ENCODE measurements around the gene HECTD1. TPM values are rescaled to one million over a fixed set of nuclear protein-coding genes. Genes with fewer than 3 reads are reported as not detected.
"Not testable (repeated sequence)": the region's sequence is repeated elsewhere in the genome, so short reads cannot be mapped to it uniquely, and the experiment has no call there.

The HECTD1 gene
- total RNA-seq, 6 donors from 2014 or later, result 118 to 326 (median 164) TPM

GRCh38 chr14:31194661-31195060, 12.9 kb downstream of the HECTD1 start:
- Histone ChIP-seq H3K9me3 (no peaks in the 10 kb centered on the region), H3K4me1 (peaks cover 23 to 50% (median 30%) of the 10 kb centered on the region in 4 donors), H3K27me3 (no peaks in the 10 kb centered on the region), H3K27ac (no peak overlapping the region), H3K36me3 (peaks cover 0 to 30% (median 8%) of the 10 kb centered on the region in 4 donors), H3K4me3 (no peak overlapping the region)
- no peak for DNase-seq
- TF ChIP-seq POLR2AphosphoS5 (IDR thresholded peaks at IDR 0.05), result no peak
- TF ChIP-seq CTCF (IDR thresholded peaks at IDR 0.05), result no peak
- TF ChIP-seq POLR2A (IDR thresholded peaks at IDR 0.05), result no peak
- no peak for TF ChIP-seq EP300 (IDR thresholded peaks at IDR 0.05)
- ATAC-seq (ENCODE audit: low FRiP score in 2 of 2), result no peak

GRCh38 chr14:31194095-31194494, 13.5 kb downstream of the HECTD1 start:
- WGBS, 2 donors, result 88 to 89% methylated on average over 3 of the region's 3 CpGs
- Histone ChIP-seq H3K27me3 (no peaks in the 10 kb centered on the region), H3K4me1 (peaks cover 22 to 55% (median 29%) of the 10 kb centered on the region in 4 donors), H3K27ac (no peak overlapping the region), H3K4me3 (no peak overlapping the region), H3K36me3 (peaks cover 0 to 30% (median 8%) of the 10 kb centered on the region in 4 donors), H3K9me3 (no peaks in the 10 kb centered on the region)
- no peak for DNase-seq
- ATAC-seq (ENCODE audit: low FRiP score in 2 of 2), result no peak
- TF ChIP-seq EP300 (IDR thresholded peaks at IDR 0.05) (no peak), POLR2A (IDR thresholded peaks at IDR 0.05) (no peak), POLR2AphosphoS5 (IDR thresholded peaks at IDR 0.05) (no peak), CTCF (IDR thresholded peaks at IDR 0.05) (no peak)

GRCh38 chr14:31192544-31192943, 15.0 kb downstream of the HECTD1 start:
- not testable (repeated sequence) for H3K27ac ChIP-seq; H3K27me3 ChIP-seq; ATAC-seq (ENCODE audit: low FRiP score in 2 of 2); H3K9me3 ChIP-seq; H3K4me3 ChIP-seq; DNase-seq
- 93 to 95% methylated on average over 8 of the region's 8 CpGs for WGBS, 2 donors
- peaks cover 0 to 28% (median 8%) of the 10 kb centered on the region in 4 donors for H3K36me3 ChIP-seq
- H3K4me1 ChIP-seq, result peaks cover 12 to 47% (median 21%) of the 10 kb centered on the region in 4 donors

- no peak for ATAC-seq (ENCODE audit: low FRiP score in 2 of 2)
- H3K4me3 ChIP-seq, result no peak overlapping the region
- H3K27ac ChIP-seq, result no peak overlapping the region
- 90 to 97% methylated on average over 8 of the region's 8 CpGs for WGBS, 2 donors
- TF ChIP-seq CTCF (IDR thresholded peaks at IDR 0.05) (no peak), POLR2A (IDR thresholded peaks at IDR 0.05) (no peak), POLR2AphosphoS5 (IDR thresholded peaks at IDR 0.05) (no peak), EP300 (IDR thresholded peaks at IDR 0.05) (no peak)
- H3K4me1 ChIP-seq, result peaks cover 6 to 31% (median 9%) of the 10 kb centered on the region in 4 donors
- DNase-seq, result no peak
- no peaks in the 10 kb centered on the region for H3K9me3 ChIP-seq
- H3K36me3 ChIP-seq, result peaks cover 0 to 34% (median 7%) of the 10 kb centered on the region in 4 donors
- H3K27me3 ChIP-seq, result no peaks in the 10 kb centered on the region
Measured at GRCh38 chr14:31190717-31191263, 16.8 kb downstream of the HECTD1 start.

DNA sequence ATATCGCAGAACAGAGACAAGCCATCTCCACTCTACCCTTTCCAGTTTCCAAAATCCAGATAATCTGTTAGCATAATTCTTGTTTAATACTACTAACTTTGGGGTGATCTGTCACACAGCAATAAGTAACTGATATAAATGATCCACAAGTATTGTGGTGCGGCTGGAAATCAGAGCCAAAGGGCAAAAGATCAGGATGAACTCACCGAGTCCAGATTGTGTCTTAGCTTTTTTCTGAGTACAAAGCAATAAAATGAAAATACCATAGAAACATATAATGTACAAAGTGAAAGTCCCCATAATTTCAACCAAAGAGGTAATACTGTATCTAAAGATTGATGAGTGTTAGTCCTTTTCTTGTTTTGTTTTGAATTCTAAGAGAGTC, 17.4 kb downstream of the HECTD1 start:
- H3K4me1 ChIP-seq, result peaks cover 3 to 25% (median 8%) of the 10 kb centered on the region in 4 donors
- H3K27ac ChIP-seq, result no peak overlapping the region
- DNase-seq (no peak), ATAC-seq (ENCODE audit: low FRiP score in 2 of 2) (no peak)
- WGBS, 2 donors, result 86 to 89% methylated on average over 3 of the region's 3 CpGs
- no peak overlapping the region for H3K4me3 ChIP-seq
- no peaks in the 10 kb centered on the region for H3K27me3 ChIP-seq
- H3K36me3 ChIP-seq, result peaks cover 0 to 38% (median 7%) of the 10 kb centered on the region in 4 donors
- H3K9me3 ChIP-seq, result no peaks in the 10 kb centered on the region
- TF ChIP-seq POLR2A (IDR thresholded peaks at IDR 0.05) (no peak), CTCF (IDR thresholded peaks at IDR 0.05) (no peak), POLR2AphosphoS5 (IDR thresholded peaks at IDR 0.05) (no peak)

All from upper lobe of left lung (tissue), 6 donors.